HPDE6-E6E7 (cell line): ENCODE data around the gene KLHL3.

ENCODE experiments used
- DNase-seq: peaks from one replicate; pipeline ENCODE4 v3.0.0; 2011; ENCODE audit warnings: missing footprints; ENCODE audit errors: extremely low spot score

KLHL3 gene

DNA sequence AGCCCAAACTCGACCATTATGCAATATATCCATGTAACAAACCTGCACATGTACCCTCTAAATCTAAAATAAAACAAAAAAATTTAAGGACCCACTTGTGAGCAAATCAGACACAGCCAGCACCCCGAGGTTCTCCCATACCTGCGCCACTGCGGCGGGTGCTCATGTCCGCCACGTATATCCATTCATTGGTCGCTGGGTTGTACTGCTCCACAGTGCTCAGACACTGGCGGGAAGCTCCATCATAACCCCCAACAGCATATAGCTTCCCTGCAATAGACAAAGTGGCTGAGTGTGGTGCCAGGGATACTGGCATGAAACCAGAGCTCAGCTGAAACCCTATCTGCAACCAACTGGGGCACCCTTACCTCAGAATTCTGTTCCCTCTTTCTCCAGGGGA lies 102.0 kb downstream of the KLHL3 start:
- no peak for DNase-seq

DNA sequence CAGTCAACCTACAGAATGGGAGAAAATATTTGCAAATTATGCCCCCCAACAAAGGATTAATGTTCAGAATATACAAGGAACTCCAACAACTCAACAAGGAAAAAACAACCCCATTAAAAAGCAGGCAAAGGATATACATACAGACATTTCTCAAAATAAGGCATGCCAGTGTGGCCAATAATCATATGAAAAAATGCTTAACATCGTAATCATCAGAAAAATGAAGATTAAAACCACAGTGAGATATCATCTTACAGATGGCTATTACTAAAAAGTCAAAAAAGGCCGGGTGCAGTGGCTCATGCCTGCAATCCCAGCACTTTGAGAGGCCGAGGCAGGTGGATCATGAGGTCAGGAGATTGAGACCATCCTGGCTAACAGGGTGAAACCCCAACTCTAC lies 103.2 kb downstream of the KLHL3 start:
- no peak for DNase-seq

DNA sequence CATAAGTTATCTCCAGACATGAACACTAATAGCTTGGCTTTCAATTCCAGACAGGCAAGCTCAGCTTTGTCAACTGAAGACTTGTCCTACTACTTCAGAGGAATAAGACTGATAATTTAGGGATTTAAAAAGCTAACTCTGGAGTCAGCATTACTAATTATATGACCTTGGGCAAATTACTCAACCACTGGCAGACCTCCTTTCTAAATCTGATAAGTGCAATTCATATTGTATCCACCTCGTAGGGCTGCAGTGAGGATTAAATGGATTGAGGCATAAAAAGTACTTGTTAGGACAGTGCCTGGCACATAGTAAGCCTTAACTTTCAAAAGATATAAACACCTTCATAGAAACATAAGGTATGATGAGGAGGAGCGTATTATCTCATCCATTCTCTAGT lies 104.4 kb downstream of the KLHL3 start:
- DNase-seq = no peak

DNA sequence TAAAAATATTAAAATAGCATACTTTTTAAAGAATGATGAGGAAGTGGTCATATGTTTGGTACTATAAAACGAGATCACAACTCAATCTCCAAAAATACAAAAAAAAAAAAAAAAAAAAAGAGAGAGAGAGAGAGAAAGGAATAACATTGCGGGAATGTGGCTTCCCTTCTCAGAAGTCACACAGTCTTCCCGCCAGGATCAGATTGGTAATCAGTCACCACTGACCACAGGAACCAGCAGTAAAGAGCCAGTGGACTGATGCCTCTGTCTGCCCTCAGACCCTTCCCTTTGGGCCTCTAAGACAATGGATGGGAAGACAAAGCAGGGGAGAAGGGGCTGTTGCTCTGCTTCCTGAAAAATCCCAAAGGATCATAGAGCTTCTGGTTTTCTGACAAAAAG lies 104.9 kb downstream of the KLHL3 start:
- DNase-seq = no peak

DNA sequence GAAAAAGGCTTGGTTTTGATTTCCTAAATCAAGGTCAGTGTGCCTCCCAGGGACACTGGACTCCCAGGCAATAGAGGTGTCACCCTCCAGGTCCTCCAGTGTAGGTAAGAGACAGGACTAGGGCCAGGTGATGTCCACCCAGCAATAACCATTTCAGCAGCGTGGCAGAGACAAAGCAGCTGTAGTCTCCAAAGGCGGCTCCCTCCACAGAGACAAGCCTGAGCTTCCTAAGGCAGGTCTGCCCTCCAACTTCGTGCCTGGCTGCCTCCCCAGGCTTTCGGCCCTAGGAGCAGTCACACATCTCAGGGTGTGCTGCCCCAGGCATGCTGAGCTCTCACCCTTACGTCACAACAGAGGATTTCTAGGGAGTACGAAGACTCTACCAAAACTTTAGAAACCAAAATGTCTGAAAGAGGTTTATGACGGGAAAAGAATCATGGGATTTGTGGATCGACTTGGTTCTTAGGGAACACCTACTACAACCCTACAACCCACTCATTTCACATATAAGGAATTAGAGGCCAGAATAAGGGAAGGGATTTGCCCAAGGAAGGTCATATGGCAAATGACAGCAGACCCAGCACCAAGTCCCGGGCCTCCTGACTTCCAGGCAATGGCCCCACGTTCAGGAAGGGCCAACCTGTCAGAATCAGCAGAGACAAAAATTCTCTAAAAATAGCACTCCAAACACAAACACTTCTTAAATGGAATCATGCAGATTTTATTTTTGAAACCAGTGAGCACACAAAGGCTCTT lies 105.5 kb downstream of the KLHL3 start:
- DNase-seq = no peak

DNA sequence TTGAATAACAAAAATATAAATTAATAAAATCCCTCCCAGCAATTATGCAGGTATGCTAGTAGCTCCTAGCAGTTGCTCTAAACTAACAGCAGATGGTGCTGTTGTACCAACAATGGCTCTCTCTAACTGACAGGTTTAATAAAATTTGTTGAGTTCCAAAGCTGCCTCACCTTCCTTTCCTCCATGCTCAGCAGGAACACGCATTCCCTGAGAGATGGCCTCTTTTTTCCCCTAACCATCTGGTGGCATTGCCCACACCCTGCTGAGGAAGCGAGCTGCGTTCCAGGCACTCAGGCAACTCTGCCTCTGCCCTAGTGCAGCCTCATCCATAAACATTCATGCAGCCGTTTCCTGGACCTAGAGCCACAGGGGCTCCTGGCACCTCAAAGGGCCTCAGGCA lies 106.2 kb downstream of the KLHL3 start:
- DNase-seq = peak; percentile 54

DNA sequence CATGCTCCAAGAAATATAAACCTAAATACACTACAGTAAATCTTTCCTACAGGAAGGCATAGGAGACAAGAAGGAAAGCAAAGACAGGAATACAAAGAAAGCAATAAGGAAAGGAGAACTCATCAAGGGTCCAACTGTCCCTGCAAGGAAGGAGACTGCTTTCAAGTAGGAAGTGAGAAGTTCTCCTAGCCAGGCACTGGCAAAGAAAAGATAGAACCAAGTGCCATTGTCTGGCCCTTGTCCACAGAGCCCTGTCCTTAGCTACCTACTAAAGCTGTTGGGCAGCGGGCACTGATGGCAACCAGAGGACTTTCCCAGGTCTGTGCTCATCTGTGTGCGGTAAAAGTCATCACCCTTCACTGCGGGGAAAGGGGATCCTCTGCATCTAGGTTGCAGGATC lies 108.2 kb downstream of the KLHL3 start:
- DNase-seq = no peak

DNA sequence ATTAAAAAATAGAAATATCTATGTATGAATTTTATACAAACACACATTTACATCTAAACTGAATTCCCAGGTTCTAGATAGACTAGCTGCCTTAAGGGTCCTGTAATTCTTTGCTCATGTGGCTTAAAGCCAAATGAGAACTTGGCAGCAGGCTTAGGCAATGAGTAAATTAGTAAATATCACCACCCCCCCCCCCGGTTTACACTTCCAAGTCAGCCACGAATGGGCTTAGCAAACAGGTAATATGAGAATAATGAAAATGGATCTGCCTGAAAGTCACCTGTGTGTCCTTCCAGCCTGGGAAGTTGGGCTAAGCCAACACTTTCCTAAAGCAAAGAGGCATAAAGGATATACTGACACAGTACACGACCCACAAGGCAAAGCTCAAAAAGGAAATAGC lies 108.6 kb downstream of the KLHL3 start:
- DNase-seq = no peak

DNA sequence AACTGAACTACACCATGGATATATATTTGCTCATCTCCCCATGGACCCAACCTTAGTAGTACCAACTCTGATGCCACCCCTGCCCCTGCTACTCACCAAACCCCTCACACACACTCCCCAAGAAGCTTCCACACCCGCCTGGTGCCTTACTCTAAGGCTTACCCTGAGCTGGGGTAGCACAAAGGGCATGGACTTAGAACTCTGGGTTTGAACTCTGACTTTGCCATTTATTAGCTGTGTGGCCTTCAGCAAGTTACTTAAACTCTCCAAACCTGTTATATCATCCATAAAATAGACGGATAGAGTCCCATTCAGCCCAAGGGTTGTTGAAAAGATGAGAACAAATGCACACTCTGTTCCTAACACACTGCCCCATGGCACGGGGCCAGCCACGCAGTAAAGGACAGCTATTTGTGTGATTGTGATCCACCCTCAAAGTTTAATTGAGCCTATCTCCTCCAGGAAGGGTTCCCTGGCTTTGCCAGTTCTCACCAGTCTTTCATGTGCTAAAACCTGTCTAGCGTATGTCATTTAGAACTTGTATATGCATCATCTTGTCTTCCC lies 111.0 kb downstream of the KLHL3 start:
- DNase-seq = no peak

DNA sequence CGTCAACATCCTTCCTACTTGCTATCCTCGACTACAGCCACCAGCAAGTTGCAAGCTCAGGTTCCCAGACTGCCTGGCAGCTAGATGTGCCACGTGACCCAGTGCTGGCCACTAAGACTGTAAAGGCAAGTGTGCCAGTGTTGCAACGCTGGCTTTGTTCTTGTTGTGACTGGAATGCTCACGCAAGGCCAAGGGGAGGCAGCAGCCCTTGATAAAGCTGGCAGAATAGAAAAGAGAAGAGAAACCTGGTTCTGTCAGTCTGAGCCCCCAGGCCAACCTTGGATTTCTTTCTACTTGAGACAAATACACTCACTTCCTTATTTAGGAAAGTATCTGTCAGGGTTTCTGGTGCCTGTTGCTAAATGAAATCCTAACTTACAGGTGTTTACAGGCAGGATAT lies 113.0 kb downstream of the KLHL3 start:
- no peak for DNase-seq

DNA sequence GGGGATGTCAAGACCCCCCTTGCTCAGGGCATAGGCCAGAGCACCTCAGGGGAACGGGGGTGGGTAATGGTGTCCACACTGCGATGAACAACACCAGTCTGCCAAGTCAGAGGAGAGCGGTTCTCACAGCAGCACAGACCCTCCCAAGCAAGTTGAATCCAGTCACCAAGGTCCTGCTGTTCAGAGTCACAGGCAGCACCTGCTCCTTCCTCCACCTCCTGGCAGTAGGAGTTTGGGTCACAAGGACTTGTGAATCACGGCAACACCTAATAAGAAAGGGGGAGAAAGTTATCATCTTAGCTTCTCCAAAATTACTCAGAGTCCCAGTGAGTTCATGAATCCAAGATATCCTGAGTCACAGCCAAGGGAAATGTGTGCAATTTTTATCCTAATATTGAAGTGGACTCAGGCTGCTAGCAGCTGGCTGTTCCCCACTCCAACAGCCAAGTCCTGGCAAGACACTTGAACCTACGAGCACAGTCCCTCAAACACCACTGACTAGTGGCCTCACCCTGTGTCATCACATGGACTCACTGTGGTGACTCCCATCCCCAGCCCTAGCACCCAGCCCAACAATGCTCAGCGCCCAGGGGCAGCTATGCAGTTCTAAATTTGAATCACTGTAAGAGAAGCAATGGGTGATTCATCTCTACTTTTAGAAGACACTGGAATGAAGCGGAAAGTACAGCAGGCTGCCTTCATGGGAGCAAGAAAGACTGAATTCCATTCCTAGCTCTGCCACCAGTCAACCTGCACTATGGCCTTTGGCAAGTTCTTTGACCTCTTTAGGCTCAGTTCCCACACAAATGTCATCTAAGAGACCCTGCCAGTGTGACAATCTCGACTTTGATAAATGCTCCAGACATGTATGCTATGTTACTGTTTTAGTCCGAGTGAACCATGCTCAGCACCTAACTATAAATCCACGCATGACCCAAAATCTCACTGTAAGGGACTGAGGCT lies 113.7 kb downstream of the KLHL3 start:
- peak; percentile 66 for DNase-seq

DNA sequence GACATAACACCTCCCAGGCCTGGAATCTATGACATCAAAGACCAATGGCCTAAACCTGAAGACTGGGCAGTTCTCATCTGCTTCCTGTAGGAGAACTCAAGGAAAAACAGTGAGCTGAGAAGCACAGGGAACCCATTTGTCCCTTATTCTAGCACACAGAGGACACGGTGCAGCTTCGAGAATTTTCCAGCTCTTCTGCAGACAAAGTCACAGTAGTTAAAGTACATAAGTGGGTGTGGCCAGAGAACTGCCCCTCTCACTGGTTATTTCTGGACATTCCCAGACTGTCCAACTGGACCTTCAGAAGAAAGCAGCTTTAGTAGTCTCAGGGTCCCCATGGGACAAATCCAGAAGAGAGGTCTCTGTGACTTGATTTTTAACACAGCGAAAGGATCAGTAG lies 114.6 kb downstream of the KLHL3 start:
- DNase-seq = no peak

DNA sequence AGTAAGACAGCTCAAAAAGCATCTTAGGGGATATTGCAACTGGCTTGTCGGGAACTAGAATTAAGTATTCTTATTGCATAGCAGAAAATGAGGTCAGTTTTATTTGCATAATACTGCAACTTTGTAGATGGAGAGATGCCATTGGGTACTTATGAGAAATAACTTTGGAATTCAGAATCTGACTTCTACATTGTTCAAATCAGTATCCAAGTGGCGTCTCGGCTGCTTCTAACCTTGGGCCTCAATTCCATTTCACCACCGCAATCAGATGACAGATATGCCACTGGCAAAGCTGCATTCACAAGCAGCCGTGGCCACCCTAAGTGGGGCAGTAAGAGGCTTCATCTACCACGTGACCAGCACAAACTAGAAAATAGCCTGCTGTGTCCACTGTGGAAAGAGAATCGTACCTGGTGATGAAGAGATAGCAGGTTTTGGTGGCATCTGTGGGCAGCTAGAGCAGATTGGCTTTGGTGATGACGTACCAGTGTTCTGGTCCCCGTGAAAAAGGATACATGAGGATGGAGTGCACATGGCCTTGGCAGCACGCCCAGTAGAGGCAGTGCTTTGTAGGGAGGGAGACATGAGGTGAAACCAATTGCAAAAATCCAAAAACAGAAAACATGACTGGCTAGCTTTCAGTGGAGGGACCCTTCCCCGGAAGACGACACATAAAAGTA lies 116.6 kb downstream of the KLHL3 start:
- DNase-seq = no peak

DNA sequence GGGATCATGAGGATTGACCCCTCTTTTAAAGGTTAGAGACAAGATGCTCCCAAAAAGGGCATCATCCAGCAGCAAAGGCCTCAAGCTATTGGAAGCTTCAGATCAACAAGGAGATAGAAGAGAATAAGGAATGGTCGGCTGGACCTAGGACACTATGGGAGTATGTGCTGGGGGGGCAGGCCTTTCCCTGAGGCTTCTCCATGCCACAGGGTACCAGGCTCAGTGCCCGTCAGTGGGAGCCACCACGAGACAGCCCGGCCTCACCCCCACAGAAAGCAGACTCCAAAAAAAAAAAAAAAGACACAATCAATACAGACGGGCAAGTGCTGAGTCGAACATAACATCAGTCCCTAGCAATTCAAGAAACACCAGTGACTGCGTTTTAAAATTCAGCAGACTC lies 117.4 kb downstream of the KLHL3 start:
- no peak for DNase-seq

DNA sequence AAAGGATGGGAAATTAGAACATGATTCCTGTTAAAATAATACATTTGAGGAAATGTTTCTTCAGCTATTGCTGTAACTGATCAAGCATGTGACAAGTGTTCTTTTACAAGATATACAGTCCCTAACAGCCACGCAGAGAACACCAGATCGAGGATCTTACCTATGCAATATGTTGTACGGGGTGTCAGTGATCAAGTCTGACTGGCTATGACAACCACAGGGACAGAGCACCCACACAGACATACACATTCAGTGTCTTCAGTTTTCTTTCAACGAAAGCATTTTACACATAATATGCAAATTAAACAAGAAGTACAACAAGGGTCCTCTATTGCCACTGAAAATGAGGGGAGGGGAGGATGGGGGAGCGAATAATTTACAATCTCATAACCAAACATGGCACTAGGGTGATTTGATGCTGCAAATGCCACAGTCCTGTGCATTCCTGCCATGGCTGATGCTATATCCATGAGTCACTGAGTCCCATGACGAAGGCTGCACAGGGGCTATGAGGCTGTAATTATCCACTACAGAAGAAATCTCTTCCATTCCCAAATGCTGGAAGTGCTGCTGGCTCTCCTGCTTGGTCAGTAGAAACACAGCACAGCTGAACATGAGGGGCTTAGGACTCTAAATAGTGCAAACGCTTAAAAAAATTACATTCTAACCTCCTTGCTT lies 118.2 kb downstream of the KLHL3 start:
- DNase-seq = no peak

DNA sequence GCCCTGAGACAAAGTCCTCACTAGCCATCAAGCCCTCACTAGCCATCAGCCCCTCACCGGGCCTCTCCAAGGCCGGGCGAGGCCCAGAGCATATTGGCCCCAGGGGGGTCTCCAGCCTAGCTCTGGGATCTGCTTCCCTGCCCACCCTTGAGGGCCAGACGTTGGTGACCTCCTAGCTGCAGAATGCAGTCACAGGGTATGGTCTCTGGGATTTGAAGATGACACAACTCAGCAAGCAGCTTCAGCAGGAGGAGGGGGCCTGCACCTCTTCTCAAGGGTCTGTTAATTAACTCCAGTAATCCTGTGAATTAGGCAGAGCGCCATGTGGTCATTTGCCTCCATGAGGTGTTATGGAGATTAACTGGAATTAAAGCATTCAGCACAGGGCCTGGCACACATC lies 119.8 kb downstream of the KLHL3 start:
- no peak for DNase-seq

DNA sequence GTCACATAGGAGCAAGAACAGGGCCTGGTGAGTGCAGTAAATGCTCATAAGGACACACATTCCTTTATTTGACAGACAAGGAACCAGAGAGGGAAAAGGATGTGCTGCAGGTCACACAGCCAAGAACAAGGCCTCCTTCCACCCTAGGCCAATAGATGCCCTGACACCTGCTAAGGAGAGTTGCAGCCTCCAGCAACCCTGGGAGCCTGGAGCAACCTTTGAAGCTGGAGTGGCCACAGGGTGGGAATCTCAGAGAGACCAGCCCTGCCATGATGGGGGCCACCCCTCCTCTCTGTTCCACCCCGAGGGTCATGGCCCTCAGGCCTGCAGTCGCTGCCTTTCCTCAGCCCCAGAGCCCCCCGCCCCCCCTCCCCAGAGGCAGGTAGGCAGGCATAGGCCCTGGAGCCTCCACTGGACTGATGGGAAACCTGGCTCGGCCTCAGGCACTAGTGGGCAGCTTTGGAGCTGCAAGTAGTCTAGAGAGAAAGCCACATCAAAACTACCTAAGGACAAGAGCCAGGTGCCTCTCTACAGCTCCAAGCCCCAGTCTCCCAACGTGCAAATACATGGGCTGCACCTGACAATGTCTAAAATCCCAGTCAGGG lies 120.6 kb downstream of the KLHL3 start:
- DNase-seq = no peak

DNA sequence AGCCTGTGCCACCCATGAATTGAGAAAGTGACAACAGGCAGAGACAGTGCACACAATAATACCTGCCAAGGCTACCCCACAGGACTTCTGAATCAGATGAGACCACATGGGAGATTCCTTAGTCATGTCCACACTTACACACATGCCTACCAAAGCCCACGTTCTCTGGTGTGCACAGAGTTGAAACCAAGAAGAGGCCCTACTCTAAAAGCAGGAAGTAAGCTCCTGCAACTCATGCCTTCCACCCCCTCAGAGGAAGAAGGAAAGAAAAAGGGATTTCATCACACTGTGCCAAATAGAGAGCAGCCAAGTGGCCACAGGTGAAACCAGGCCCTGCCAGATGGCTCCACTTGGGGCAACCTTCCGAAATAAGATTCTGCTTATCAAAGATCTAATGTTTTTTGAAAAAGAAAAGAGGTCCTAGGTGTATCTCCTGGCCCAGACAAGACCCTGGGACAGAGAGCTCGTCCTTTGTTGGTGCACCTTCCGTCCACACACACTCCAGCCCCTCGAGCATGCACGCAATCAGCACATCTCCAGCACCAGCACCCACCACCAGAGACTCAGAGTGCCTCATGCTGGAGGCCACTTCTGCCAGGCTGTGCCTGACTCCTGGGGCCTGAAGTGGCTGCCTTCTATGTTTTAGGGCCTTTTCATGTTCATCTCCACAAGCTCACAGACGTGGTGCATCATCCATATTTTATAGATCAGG lies 122.2 kb downstream of the KLHL3 start:
- DNase-seq = no peak

DNA sequence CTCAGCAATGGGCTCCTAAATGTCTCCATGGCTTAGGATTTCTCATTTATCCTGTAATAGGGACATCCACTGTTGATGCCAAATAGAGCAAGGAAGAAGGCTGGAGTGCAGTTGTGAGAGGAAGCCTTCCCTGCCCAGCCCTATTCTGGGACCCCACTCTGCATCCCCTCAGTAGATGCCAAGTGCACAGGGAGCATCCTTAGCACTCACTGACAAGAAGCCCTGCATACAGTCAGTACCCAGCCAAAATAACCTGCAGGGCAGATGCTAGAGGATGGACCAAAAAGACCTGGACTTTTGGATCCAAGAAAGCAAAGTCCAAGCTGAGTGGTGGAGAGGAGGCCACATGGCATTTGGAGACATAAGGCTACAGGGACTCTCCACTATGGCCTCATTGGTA lies 123.3 kb downstream of the KLHL3 start:
- no peak for DNase-seq

DNA sequence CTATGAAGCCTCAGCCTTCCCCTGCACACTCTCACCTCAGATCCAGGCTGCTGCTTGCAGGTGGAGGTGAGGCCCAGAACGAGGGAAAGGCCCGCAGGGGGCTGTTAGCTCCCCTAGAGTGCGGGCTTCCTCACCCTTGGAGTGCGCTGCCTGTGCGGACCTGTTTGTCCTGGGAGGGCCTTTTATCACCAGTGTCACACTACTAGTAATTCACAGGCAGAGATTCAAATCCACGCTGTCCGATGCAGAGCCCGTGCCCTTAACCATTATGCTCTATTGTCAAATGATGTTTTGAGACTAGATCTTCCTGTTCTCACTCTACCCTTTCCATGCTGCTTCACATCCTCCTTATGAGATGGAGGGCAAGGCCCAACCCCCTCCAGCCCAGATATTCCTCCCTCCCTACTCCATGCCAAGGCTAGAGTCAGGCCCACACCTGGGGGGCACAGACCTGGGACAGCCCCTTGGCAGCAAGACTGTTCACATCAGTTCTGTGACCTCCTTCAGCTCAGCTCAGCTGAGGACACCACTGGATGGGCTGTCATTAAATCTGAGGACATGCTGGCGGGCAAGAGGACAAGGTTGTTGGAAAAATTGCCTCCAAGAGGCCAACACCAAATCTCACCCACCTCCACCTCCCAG lies 124.0 kb downstream of the KLHL3 start:
- DNase-seq = no peak
